Measurements from ENCODE around the gene OBSCN.
A peak's percentile ranks its signal among the peaks of the same experiment; 100 is the strongest.

Gene OBSCN, protein sequence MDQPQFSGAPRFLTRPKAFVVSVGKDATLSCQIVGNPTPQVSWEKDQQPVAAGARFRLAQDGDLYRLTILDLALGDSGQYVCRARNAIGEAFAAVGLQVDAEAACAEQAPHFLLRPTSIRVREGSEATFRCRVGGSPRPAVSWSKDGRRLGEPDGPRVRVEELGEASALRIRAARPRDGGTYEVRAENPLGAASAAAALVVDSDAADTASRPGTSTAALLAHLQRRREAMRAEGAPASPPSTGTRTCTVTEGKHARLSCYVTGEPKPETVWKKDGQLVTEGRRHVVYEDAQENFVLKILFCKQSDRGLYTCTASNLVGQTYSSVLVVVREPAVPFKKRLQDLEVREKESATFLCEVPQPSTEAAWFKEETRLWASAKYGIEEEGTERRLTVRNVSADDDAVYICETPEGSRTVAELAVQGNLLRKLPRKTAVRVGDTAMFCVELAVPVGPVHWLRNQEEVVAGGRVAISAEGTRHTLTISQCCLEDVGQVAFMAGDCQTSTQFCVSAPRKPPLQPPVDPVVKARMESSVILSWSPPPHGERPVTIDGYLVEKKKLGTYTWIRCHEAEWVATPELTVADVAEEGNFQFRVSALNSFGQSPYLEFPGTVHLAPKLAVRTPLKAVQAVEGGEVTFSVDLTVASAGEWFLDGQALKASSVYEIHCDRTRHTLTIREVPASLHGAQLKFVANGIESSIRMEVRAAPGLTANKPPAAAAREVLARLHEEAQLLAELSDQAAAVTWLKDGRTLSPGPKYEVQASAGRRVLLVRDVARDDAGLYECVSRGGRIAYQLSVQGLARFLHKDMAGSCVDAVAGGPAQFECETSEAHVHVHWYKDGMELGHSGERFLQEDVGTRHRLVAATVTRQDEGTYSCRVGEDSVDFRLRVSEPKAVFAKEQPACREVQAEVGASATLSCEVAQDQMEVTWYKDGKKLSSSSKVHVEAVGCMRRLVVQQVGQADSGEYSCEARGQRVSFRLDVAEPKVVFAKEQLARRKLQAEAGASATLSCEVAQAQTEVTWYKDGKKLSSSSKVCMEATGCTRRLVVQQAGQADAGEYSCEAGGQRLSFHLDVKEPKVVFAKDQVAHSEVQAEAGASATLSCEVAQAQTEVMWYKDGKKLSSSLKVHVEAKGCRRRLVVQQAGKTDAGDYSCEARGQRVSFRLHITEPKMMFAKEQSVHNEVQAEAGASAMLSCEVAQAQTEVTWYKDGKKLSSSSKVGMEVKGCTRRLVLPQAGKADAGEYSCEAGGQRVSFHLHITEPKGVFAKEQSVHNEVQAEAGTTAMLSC (N-terminal part only)

GRCh38 chr1:228207851-228208821 is at the start of gene OBSCN:
OBSCN (plus strand) TSS chr1:228208044; CDS start chr1:228211784, 3,740 bp downstream.
- no peak for DNase-seq

DNA sequence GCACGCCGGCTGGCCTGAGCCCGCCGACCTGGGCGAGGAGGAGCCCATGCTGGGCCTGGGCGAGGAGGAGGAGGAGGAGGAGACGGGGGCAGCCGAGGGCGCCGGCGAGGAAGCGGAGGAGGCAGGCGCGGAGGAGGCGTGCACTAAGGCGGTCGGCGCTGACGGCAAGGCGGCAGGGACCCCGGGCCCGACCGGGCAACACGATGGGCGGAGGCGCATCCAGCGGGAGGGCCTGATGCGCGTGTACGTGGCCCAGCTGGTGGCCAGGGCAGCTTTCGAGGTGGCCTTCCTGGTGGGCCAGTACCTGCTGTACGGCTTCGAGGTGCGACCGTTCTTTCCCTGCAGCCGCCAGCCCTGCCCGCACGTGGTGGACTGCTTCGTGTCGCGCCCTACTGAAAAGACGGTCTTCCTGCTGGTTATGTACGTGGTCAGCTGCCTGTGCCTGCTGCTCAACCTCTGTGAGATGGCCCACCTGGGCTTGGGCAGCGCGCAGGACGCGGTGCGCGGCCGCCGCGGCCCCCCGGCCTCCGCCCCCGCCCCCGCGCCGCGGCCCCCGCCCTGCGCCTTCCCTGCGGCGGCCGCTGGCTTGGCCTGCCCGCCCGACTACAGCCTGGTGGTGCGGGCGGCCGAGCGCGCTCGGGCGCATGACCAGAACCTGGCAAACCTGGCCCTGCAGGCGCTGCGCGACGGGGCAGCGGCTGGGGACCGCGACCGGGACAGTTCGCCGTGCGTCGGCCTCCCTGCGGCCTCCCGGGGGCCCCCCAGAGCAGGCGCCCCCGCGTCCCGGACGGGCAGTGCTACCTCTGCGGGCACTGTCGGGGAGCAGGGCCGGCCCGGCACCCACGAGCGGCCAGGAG is 49.5 kb upstream of the OBSCN start:
- DNase-seq, result no peak

- no peak for DNase-seq
Measured at GRCh38 chr1:228159008-228159665, 48.7 kb upstream of the OBSCN start.

- DNase-seq, result no peak
Measured at GRCh38 chr1:228160201-228160761, 47.6 kb upstream of the OBSCN start.

DNA sequence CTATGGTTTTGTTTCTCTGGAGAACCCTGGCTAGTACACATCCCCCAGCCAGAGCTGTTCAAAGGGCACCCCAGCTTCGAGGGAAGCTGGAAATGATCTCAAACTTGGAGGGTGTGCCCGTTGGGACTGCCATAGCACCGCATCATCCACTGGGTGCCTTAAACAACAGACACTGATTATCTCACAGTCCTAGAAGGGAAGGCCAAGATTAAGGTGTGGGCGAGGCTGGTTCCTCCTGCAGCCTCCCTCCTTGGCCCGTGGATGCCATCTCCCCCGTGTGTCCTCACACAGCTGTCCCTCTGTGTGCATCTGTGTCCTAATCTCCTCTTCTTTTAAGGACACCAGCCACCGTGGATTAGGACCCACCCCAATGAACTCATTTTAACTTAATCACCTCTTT is 46.5 kb upstream of the OBSCN start:
- no peak for DNase-seq

DNA sequence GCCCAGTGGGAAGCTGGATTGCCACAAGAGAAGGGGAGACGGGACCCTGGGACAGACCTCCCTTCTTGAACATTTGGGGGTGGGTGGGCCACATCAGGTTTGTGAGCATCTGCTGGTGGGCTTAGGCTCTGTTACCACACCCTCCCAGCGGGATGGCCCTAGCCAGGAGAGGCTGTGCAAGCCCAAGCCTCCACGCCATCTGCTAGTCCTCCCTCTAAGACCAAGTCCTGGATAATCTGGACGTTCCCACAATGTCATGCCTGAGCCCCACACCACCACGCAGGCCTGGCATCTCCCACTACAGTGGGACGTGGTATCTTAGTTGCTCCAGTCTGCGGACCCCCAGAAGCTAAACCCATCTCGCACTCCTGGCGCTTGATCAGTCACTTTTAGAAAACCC is 46.0 kb upstream of the OBSCN start:
- DNase-seq, result no peak

DNA sequence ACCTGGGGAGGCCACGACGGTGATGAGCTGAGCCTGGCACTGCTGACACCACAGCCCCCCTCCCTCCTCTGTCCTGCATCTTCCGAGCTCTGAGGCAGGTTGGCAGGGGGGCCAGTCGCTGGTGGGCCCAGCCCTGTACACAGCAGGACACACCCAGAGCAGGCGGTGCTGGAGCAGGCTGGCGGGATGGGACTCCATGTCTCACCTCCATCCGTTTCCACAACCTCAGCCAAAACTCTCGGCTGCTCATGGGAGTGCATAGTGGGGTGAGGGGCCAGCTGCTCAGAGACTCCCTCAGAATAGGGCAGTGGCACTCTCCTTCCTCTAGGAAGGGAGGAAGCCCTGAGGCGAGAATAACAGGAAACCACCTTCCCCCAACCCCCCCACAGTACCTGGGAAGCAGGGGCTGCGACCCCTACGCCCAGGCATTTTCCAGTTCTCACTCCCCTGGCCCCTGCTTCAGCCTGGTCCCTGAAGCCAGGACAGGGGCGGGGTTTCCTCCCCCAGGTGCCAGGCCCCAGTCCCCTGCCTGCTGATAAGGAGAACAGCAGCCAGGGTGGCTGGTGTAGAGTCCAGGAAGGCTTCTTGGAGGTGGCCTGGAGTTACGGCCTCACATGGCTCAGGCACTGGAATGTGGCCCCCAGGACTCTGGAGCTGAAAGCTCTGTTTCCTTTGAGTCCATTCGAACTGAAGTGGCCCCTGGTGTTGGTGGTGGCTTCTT is 45.4 kb upstream of the OBSCN start:
- no peak for DNase-seq

DNA sequence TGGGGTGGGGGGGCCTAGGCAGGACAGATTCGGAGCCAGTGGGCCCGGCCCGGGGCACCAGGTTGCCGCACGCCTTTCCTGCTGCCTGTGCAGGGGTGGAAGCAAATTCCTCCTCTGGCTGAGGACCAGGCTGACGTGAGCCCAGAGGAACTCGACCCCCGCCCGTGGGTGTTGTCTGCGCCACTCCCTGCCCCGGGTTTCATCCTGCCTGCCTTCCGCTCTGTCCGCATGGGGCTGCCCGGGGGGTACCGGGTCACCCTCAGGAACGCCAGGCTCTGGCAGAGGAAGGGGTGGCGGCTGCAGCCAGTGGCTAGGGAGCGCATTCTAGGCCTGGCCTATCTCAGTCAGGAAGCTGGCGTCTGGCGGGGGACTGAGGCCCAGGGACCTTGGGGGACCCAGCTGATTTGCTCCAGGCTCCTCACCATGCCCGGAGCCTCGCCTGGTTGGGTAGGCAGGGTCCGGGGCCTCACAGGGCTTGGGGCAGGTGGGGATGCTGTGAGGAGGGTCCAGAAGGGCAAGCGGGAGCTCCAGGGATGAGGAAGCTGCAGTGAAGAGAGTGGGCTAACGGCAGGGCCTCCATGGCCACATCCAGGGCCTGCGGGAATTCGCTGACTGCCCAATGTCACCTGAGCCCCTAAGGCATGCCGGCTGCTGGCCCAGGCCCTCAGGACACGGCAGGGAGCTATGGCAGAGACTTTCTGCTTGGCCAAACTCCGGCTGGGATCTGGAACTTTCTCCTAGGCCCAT is 44.7 kb upstream of the OBSCN start:
- DNase-seq, result no peak

GRCh38 chr1:228163776-228164519 is 43.9 kb upstream of the OBSCN start:
- no peak for DNase-seq

DNA sequence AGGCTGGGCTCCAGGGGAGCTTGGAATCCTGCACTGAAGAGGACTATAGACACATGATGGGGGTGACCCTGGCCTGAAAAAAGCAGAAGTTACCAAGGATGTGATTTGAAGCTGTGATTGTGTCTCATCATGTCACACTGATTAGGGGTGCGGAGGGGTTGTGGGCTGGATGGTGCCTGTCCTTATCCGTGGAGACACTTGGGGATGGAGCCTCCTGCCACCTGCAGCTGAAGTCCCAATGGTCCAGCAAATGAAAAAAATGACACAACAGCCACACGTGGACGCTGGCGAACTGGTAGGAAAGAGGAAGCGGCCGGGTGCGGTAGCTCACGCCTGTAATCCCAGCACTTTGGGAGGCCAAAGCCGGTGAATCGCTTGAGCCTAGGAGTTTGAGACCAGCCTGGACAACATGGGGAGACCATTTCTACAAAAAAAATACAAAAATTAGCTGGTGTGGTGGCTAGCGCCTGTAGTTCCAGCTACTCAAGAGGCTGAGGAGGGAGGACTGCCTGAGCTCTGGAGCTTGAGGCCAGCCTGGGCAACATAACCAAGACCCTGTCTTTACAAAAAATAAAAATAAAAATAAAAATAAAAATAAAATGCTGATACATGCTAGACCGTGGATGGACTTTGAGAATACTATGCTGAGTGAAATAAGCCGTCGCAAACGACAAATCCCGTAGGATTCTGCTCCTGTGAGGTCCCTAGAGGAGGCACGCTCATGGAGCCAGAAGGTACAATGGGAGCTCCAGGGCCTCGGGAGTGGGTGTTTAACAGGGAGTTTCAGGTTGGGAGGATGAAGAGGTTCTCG is 43.1 kb upstream of the OBSCN start:
- no peak for DNase-seq

DNA sequence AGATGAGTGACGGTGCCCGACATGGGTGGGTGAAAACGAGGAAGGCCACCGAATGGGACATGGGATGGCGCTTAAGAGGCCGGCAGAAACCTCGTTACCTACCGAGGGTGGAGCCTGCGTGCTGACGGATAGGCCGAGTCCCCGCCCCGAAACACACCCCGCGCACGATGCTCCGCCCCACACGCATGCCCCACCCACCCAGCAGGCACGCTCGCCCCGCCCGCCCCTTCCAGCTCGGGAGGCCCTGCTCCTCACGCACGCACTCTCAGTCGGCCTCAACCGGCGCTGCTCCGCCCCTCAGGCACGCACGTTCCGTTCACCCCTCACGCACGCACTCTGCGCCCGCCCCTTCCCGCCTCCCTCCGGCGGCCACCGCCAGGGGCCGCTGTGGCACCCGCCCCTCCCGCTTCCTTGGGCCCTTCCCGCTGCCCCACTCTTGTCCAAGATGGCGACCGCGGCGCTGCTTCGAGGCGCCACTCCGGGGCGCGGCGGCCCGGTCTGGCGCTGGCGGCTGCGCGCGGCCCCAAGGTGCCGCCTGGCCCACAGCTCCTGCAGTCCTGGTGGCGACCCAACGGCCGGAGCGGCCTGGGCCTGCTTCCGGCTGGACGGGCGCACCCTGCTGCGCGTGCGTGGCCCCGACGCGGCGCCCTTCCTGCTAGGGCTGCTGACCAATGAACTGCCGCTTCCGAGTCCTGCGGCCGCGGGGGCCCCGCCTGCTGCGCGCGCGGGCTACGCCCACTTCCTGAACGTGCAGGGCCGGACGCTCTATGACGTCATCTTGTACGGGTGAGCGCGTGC is 42.3 kb upstream of the OBSCN start, which contains the start of gene IBA57:
IBA57 (plus strand) TSS at position 433 of the 798 bp plus-strand sequence; CDS start at position 446, 13 bp downstream.
- DNase-seq, result peak; percentile 99

- peak; percentile 72 for DNase-seq
Measured at GRCh38 chr1:228166170-228166936, 41.5 kb upstream of the OBSCN start.

- no peak for DNase-seq
Measured at GRCh38 chr1:228168563-228169270, 39.1 kb upstream of the OBSCN start.

GRCh38 chr1:228169345-228169744 is 38.5 kb upstream of the OBSCN start:
- no peak for DNase-seq
